HepG2 (cell line): Measurements from ENCODE around the gene TM9SF4. TPM values are rescaled to one million over a fixed set of nuclear protein-coding genes. Genes with fewer than 3 reads are reported as not detected.
A peak's percentile ranks its signal among the peaks of the same experiment; 100 is the strongest.

ENCODE experiments used
- CBX1 ChIP-seq: IDR thresholded peaks from one replicate; pipeline ENCODE4 v1.6.1; 2016; ENCODE audit warnings: antibody characterized with exemption, low read depth
- ETV5 ChIP-seq: IDR thresholded peaks from 2 replicates; pipeline ENCODE4 v1.6.1; 2018; ENCODE audit warnings: missing biosample characterization, missing genetic modification reagents, inconsistent platforms, borderline replicate concordance
- KDM3A ChIP-seq: IDR thresholded peaks from 2 replicates; pipeline ENCODE4 v1.6.1; 2018; ENCODE audit warnings: low read depth, missing compliant biosample characterization
- KDM5B ChIP-seq: sonication (generic); formaldehyde crosslinking; IDR thresholded peaks from 2 replicates; pipeline ENCODE4 v1.4.0; 2020; ENCODE audit warnings: missing genetic modification reagents, mild to moderate bottlenecking, borderline replicate concordance
- MED1 ChIP-seq: sonication (generic); formaldehyde crosslinking; IDR thresholded peaks from 2 replicates; pipeline ENCODE4 v1.4.0; 2020; ENCODE audit warnings: missing genetic modification reagents
- PHF5A ChIP-seq: IDR thresholded peaks from one replicate; pipeline ENCODE4 v1.6.1; 2018; ENCODE audit warnings: low read depth, missing genetic modification reagents; ENCODE audit not compliant: unreplicated experiment
- RNF2 ChIP-seq: fragments of 450-650 bp; conservative IDR thresholded peaks from 2 replicates; pipeline ENCODE4 v1.6.1; 2016; ENCODE audit warnings: low read depth
- SPEN ChIP-seq: sonication (generic); formaldehyde crosslinking; IDR thresholded peaks from 2 replicates; pipeline ENCODE4 v1.5.1; 2020; ENCODE audit warnings: low read depth, mild to moderate bottlenecking, missing genetic modification reagents
- U2AF1 ChIP-seq: fragments of 200-400 bp; formaldehyde crosslinking; optimal IDR thresholded peaks from 2 replicates; pipeline ENCODE3; 2017; ENCODE audit warnings: mild to moderate bottlenecking, low read depth, low read length
- ZMYM2 ChIP-seq: sonication (generic); formaldehyde crosslinking; IDR thresholded peaks from 2 replicates; pipeline ENCODE4 v1.8.0; 2022; ENCODE audit warnings: mild to moderate bottlenecking, missing genetic modification reagents
- ZNF160 ChIP-seq: sonication (generic); formaldehyde crosslinking; IDR thresholded peaks from 2 replicates; pipeline ENCODE4 v1.8.0; 2022; ENCODE audit warnings: mild to moderate bottlenecking, inconsistent platforms, missing genetic modification reagents
- ZNF343 ChIP-seq: sonication (generic); formaldehyde crosslinking; IDR thresholded peaks from 2 replicates; pipeline ENCODE4 v1.4.0; 2020; ENCODE audit warnings: mild to moderate bottlenecking, missing genetic modification reagents
- ZNF367 ChIP-seq: sonication (generic); formaldehyde crosslinking; IDR thresholded peaks from 2 replicates; pipeline ENCODE4 v1.4.0; 2020; ENCODE audit warnings: missing genetic modification reagents, borderline replicate concordance
- ZNF652 ChIP-seq: IDR thresholded peaks from 2 replicates; pipeline ENCODE4 v1.6.1; 2016; ENCODE audit warnings: low read depth, borderline replicate concordance
- ZNF7 ChIP-seq: IDR thresholded peaks from 2 replicates; pipeline ENCODE4 v1.6.1; 2016; ENCODE audit warnings: missing biosample characterization, missing genetic modification reagents
- polyA plus RNA-seq, 8 experiments: library from polyadenylated mRNA; depleted of rRNA in 3 of 8; stranded (reverse) in 7 of 8; unstranded in 1 of 8; fragments of >200 nt; fragmentation: Illumina TruSeq in 4 of 8; extraction: Trizol in 4 of 8; gene quantifications; 2 replicates each; pipeline versions ENCODE4 v1.2.1 to v1.2.3, GENCODE V29; 2011 to 2016; ENCODE audit warnings: low read depth in 4 of 8, missing spikeins in 1 of 8, mixed read lengths in 1 of 8; ENCODE audit not compliant: insufficient read depth in 1 of 8
- total RNA-seq, 5 experiments: library from RNA; depleted of rRNA; stranded (reverse); fragments of >200 nt; fragmentation: Illumina TruSeq; extraction: Trizol; gene quantifications; 2 replicates each; pipeline ENCODE4 v1.2.3, GENCODE V29; 2016; ENCODE audit warnings: low read depth in 1 of 5
- TF ChIP-seq, protein P1 (sequence below): sonication (generic); formaldehyde crosslinking; conservative IDR thresholded peaks from 2 replicates; pipeline ENCODE4 v1.4.0; 2020; ENCODE audit warnings: mild to moderate bottlenecking, missing genetic modification reagents, moderate library complexity
- TF ChIP-seq, protein P2 (sequence below): IDR thresholded peaks from 2 replicates; pipeline ENCODE4 v1.6.1; 2016; ENCODE audit warnings: missing compliant biosample characterization, missing genetic modification reagents, borderline replicate concordance
- TF ChIP-seq, protein P3 (sequence below): sonication (generic); formaldehyde crosslinking; IDR thresholded peaks from 2 replicates; pipeline ENCODE4 v1.4.0; 2020; ENCODE audit warnings: missing genetic modification reagents, borderline replicate concordance
- TF ChIP-seq, protein P4 (sequence below): sonication (generic); formaldehyde crosslinking; IDR thresholded peaks from 2 replicates; pipeline ENCODE4 v1.8.0; 2022; ENCODE audit warnings: mild to moderate bottlenecking, missing genetic modification reagents

The TM9SF4 gene
- total and polyA plus RNA-seq, 2 of the 13 experiments (the other 11 are each of a cell fraction or from before 2014, with no cell fraction given): 53.5 to 171 TPM

DNA sequence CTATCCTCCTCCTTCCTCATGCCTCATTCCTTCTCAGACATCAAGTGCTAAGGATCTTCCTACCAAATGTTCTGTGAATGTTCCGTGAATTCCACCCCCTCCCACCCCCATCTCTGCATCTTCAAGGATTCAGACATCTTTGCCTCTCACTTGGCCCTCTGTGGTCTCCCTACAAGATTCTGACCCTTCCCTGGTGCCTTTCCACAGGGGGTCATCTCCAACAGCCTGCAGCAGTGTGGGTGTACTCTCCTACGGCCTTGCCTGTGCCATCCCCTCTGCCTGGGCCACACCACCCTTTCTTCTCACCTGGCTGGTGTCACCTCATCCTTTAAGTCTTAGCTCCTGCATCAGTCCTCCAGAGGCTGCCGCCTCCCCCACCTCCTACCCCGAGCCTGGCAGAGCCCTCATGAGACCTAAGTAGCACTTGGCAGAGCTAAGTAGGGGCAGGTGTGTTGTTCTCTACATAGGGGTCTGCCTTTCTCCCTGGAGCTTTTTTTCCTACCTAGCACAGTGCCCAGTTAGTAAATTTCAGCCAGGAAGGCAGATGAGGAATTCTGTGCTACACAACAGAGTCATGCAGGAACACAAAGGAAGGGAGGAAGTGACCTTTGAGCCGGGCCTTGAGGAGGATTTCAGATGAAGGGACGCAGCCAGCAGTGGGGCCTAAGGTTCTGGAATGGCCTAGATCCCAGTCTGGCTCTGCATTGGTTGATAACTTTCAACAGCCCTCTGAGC, 43.1 kb downstream of the TM9SF4 start (continued):
- TF ChIP-seq, protein P1, sequence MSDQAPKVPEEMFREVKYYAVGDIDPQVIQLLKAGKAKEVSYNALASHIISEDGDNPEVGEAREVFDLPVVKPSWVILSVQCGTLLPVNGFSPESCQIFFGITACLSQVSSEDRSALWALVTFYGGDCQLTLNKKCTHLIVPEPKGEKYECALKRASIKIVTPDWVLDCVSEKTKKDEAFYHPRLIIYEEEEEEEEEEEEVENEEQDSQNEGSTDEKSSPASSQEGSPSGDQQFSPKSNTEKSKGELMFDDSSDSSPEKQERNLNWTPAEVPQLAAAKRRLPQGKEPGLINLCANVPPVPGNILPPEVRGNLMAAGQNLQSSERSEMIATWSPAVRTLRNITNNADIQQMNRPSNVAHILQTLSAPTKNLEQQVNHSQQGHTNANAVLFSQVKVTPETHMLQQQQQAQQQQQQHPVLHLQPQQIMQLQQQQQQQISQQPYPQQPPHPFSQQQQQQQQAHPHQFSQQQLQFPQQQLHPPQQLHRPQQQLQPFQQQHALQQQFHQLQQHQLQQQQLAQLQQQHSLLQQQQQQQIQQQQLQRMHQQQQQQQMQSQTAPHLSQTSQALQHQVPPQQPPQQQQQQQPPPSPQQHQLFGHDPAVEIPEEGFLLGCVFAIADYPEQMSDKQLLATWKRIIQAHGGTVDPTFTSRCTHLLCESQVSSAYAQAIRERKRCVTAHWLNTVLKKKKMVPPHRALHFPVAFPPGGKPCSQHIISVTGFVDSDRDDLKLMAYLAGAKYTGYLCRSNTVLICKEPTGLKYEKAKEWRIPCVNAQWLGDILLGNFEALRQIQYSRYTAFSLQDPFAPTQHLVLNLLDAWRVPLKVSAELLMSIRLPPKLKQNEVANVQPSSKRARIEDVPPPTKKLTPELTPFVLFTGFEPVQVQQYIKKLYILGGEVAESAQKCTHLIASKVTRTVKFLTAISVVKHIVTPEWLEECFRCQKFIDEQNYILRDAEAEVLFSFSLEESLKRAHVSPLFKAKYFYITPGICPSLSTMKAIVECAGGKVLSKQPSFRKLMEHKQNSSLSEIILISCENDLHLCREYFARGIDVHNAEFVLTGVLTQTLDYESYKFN: peak; percentile 77
- TF ChIP-seq, protein P2, sequence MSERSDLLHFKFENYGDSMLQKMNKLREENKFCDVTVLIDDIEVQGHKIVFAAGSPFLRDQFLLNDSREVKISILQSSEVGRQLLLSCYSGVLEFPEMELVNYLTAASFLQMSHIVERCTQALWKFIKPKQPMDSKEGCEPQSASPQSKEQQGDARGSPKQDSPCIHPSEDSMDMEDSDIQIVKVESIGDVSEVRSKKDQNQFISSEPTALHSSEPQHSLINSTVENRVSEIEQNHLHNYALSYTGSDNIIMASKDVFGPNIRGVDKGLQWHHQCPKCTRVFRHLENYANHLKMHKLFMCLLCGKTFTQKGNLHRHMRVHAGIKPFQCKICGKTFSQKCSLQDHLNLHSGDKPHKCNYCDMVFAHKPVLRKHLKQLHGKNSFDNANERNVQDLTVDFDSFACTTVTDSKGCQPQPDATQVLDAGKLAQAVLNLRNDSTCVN (CRISPR knock-in tag): peak; percentile 97
- TF ChIP-seq U2AF1 (no peak), ZNF367 (CRISPR knock-in tag) (no peak), MED1 (peak; percentile 72), SPEN (CRISPR knock-in tag) (no peak; the same call in 1 of the 2 replicates), KDM3A (CRISPR knock-in tag) (no peak), ZMYM2 (no peak), PHF5A (CRISPR knock-in tag) (peak; percentile 44), CBX1 (no peak), ETV5 (CRISPR knock-in tag) (peak; percentile 87; the same call in 1 of the 2 replicates), RNF2 (no peak), ZNF160 (CRISPR knock-in tag) (no peak), ZNF652 (CRISPR knock-in tag) (0 out of 2 replicates have a peak, but pooled peaks have one; percentile 16), ZNF7 (CRISPR knock-in tag) (no peak), KDM5B (peak; percentile 66), ZNF343 (CRISPR knock-in tag) (no peak)
- TF ChIP-seq, protein P3, sequence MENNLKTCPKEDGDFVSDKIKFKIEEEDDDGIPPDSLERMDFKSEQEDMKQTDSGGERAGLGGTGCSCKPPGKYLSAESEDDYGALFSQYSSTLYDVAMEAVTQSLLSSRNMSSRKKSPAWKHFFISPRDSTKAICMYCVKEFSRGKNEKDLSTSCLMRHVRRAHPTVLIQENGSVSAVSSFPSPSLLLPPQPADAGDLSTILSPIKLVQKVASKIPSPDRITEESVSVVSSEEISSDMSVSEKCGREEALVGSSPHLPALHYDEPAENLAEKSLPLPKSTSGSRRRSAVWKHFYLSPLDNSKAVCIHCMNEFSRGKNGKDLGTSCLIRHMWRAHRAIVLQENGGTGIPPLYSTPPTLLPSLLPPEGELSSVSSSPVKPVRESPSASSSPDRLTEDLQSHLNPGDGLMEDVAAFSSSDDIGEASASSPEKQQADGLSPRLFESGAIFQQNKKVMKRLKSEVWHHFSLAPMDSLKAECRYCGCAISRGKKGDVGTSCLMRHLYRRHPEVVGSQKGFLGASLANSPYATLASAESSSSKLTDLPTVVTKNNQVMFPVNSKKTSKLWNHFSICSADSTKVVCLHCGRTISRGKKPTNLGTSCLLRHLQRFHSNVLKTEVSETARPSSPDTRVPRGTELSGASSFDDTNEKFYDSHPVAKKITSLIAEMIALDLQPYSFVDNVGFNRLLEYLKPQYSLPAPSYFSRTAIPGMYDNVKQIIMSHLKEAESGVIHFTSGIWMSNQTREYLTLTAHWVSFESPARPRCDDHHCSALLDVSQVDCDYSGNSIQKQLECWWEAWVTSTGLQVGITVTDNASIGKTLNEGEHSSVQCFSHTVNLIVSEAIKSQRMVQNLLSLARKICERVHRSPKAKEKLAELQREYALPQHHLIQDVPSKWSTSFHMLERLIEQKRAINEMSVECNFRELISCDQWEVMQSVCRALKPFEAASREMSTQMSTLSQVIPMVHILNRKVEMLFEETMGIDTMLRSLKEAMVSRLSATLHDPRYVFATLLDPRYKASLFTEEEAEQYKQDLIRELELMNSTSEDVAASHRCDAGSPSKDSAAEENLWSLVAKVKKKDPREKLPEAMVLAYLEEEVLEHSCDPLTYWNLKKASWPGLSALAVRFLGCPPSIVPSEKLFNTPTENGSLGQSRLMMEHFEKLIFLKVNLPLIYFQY (CRISPR knock-in tag): no peak
- TF ChIP-seq, protein P4, sequence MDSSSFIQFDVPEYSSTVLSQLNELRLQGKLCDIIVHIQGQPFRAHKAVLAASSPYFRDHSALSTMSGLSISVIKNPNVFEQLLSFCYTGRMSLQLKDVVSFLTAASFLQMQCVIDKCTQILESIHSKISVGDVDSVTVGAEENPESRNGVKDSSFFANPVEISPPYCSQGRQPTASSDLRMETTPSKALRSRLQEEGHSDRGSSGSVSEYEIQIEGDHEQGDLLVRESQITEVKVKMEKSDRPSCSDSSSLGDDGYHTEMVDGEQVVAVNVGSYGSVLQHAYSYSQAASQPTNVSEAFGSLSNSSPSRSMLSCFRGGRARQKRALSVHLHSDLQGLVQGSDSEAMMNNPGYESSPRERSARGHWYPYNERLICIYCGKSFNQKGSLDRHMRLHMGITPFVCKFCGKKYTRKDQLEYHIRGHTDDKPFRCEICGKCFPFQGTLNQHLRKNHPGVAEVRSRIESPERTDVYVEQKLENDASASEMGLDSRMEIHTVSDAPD (CRISPR knock-in tag): no peak
